Measurements from ENCODE around the gene ASB17.
A peak's percentile ranks its signal among the peaks of the same experiment; 100 is the strongest.
"Not testable (repeated sequence)": the region's sequence is repeated elsewhere in the genome, so short reads cannot be mapped to it uniquely, and the experiment has no call there.

ASB17 gene

DNA sequence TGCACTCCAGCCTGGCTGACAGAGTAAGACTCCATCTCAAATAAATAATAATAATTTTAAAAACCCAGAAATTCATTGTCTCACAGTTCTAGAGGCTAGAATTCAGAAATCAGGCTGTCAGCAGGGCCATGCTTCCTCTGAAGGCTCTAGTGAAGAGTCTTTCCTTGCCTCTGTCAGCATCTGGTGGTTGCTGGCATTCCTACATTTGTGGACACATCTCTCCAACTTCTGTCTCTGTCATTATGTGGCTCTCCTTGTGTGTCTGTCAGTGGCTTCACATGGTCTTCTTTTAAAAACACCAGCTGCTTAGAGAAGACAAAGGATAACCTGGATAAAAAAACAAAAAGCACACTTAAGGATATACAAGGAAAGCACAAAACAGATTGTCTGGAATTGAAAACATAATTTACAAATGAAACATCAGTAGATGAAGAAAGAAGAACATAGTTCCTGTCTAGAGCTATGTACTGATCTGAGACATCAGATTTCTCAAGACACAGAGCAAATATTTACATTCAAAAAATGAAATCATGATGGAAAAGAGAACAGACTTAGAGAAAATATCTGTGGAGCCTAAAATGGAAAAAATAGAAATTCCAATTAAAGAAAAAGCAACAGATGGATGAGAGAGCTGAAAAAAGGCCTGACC is 32.7 kb upstream of the ASB17 start:
- DNase-seq (ENCODE audit: low read depth) = no peak
- H3K4me3 ChIP-seq (ENCODE audit: low read depth, low read length) = no peak overlapping the region
- TF ChIP-seq POLR2A (IDR thresholded peaks at IDR 0.05; ENCODE audit: extremely low read depth, insufficient read length) (no peak), CTCF (IDR thresholded peaks at IDR 0.05; ENCODE audit: low read depth, low read length) (no peak), MYC (IDR thresholded peaks at IDR 0.05; ENCODE audit: low read depth, low read length) (no peak)
- TF ChIP-seq, protein P1, sequence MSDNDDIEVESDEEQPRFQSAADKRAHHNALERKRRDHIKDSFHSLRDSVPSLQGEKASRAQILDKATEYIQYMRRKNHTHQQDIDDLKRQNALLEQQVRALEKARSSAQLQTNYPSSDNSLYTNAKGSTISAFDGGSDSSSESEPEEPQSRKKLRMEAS (IDR thresholded peaks at IDR 0.05; ENCODE audit: low read depth, low read length) = no peak

DNA sequence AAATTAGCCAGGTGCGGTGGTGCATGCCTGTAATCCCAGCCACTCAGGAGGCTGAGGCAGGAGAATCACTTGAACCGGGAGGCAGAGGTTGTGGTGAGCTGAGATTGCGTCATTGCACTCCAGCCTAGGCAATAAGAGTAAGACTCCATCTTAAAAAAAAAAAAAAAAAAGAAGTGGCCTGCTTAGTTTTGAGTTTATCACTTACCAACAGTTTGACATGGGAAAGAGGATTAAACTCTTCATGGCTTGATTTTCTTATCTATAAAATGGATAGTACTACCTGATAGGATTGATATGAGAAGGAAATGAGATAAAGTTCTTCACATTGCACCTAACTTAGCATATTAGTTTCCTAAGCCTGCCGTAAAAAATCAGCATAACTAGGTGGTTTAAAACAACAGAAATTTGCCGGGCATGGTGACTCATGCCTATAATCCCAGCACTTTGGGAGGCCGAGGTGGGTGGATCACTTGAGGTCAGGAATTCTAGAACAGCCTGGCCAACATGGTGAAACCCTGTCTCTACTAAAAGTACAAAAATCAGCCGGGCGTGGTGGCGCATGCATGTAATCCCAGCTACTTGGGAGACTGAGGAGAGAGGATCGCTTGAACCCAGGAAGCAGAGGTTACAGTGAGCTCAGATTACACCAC is 32.0 kb upstream of the ASB17 start:
- H3K4me3 ChIP-seq (ENCODE audit: low read depth, low read length) = not testable (repeated sequence)

DNA sequence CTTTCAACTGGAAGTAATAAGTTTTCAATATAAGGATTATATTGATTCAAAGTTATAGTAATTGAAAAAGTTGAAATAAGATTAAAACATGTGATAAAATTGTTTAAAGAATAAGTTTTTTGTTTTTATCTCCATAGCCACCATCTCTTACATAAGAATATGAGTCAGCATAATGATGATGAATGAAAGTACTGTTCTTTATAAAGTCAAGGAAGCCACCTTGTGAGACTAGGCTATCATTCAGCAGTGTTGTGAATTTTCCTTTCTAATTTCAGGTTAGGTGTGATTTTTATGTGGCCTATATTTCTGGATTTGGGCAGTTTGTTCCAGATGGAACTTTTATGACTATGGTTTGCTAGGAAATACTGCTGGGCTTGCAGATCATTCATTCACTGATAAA is 22.4 kb upstream of the ASB17 start:
- DNase-seq (ENCODE audit: low read depth) = no peak
- no peak overlapping the region for H3K4me3 ChIP-seq (ENCODE audit: low read depth, low read length)
- TF ChIP-seq POLR2A (IDR thresholded peaks at IDR 0.05; ENCODE audit: extremely low read depth, insufficient read length) = no peak
- no peak for TF ChIP-seq MYC (IDR thresholded peaks at IDR 0.05; ENCODE audit: low read depth, low read length)
- TF ChIP-seq CTCF (IDR thresholded peaks at IDR 0.05; ENCODE audit: low read depth, low read length) = no peak
- TF ChIP-seq, protein P1 (IDR thresholded peaks at IDR 0.05; ENCODE audit: low read depth, low read length) = no peak

More for the DNA sequence above, 32.0 kb upstream of the ASB17 start:
- not testable (repeated sequence) for DNase-seq (ENCODE audit: low read depth)

DNA sequence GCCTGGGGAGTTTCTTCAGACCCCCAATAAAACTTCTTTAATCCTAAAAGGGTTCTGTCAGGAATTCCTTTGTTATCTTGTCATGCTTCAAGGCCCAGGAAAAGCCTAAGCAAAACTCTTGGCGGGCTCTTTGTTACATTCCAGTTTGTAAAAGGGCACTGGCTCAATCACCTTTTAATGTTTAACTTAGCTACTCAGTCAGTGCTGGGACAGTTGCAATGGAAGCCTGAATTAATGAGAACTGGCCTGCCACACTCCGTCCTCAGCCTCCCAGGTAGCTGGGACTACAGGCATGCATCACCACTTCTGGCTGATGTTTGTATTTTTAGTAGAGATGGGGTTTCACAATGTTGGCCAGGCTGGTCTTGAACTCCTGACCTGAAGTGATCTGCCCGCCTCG is 21.3 kb upstream of the ASB17 start:
- no peak overlapping the region for H3K4me3 ChIP-seq (ENCODE audit: low read depth, low read length)
- TF ChIP-seq MYC (IDR thresholded peaks at IDR 0.05; ENCODE audit: low read depth, low read length) (no peak), CTCF (IDR thresholded peaks at IDR 0.05; ENCODE audit: low read depth, low read length) (no peak), POLR2A (IDR thresholded peaks at IDR 0.05; ENCODE audit: extremely low read depth, insufficient read length) (no peak)
- TF ChIP-seq, protein P1 (IDR thresholded peaks at IDR 0.05; ENCODE audit: low read depth, low read length) = no peak
- DNase-seq (ENCODE audit: low read depth) = no peak

- DNase-seq (ENCODE audit: low read depth) = peak; percentile 32
- H3K4me3 ChIP-seq (ENCODE audit: low read depth, low read length) = no peak overlapping the region
- TF ChIP-seq, protein P1 (IDR thresholded peaks at IDR 0.05; ENCODE audit: low read depth, low read length) = no peak
- TF ChIP-seq CTCF (IDR thresholded peaks at IDR 0.05; ENCODE audit: low read depth, low read length) (no peak), MYC (IDR thresholded peaks at IDR 0.05; ENCODE audit: low read depth, low read length) (no peak), POLR2A (IDR thresholded peaks at IDR 0.05; ENCODE audit: extremely low read depth, insufficient read length) (no peak)
Observed at GRCh38 chr1:75952016-75952415, 19.8 kb upstream of the ASB17 start.

DNA sequence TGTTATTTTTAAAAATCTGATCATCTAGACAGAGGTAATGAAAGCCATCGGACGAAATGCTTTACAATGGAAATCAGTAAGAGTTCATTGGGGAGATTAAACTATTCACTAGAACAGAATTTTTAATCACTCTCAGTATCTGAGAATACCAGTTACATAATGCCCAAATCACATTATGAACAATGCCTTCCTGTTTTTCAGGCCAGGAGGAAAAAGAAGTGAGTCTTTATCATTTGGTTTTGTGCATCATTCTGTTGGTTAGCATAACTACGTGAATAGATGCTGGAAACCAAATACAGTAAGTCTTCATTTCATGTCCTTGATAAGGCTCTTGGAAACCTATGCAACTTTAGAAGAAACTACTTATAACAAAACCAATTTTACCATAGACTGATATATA is 18.0 kb upstream of the ASB17 start:
- no peak for TF ChIP-seq POLR2A (IDR thresholded peaks at IDR 0.05; ENCODE audit: extremely low read depth, insufficient read length)
- TF ChIP-seq MYC (IDR thresholded peaks at IDR 0.05; ENCODE audit: low read depth, low read length) = no peak
- TF ChIP-seq CTCF (IDR thresholded peaks at IDR 0.05; ENCODE audit: low read depth, low read length) = no peak
- TF ChIP-seq, protein P1 (IDR thresholded peaks at IDR 0.05; ENCODE audit: low read depth, low read length) = no peak
- no peak for DNase-seq (ENCODE audit: low read depth)
- no peak overlapping the region for H3K4me3 ChIP-seq (ENCODE audit: low read depth, low read length)

Data from NB4 (cell line).